Adipose tissue (tissue), 3 donors: Measurements from ENCODE around the gene STX8. TPM values are rescaled to one million over a fixed set of nuclear protein-coding genes. Genes with fewer than 3 reads are reported as not detected.
"Not testable (repeated sequence)": the region's sequence is repeated elsewhere in the genome, so short reads cannot be mapped to it uniquely, and the experiment has no call there.

Experiments
- H3K27ac ChIP-seq: one replicate; pipeline ENCODE4 v1.5.1; 2013; ENCODE audit warnings: low read depth, low read length
- WGBS, 3 donors: extraction: QIAGEN DNeasy Blood & Tissue Kit; methylation state at CpG; one replicate each; pipeline ENCODE4 v1.1.7; 2013; 5-methylcytosine and 5-hydroxymethylcytosine counted together
- polyA plus RNA-seq, 3 donors: library from polyadenylated mRNA; stranded (reverse); fragments of 200-250 nt; gene quantifications; one replicate each; pipeline ENCODE4 v1.2.3, GENCODE V29; 2013
- donor health status: healthy with polysubstance abuse.
- donor health status: Bipolar disorder and iron deficiency.
- donor health status: healthy.

STX8 gene
- polyA plus RNA-seq, 3 donors, result 36.7 to 78.7 (median 55.6) TPM

- WGBS, 3 donors, result 97 to 100% (median 100%) methylated on average over 4 of the region's 4 CpGs
- no peak overlapping the region for H3K27ac ChIP-seq
Measured at GRCh38 chr17:9380361-9380760, 195.3 kb downstream of the STX8 start.

GRCh38 chr17:9376177-9376576 is 199.4 kb downstream of the STX8 start:
- not testable (repeated sequence) for H3K27ac ChIP-seq
- 93 to 99% (median 98%) methylated on average over 9 of the region's 9 CpGs for WGBS, 3 donors

GRCh38 chr17:9371019-9371418 is 204.6 kb downstream of the STX8 start:
- no peak overlapping the region for H3K27ac ChIP-seq
- 65 to 85% (median 74%) methylated on average over 4 of the region's 4 CpGs for WGBS, 3 donors

- H3K27ac ChIP-seq, result no peak overlapping the region
- 63 to 82% (median 74%) methylated on average over 6 of the region's 6 CpGs for WGBS, 3 donors
Measured at GRCh38 chr17:9370467-9370866, 205.2 kb downstream of the STX8 start.

GRCh38 chr17:9368631-9369030 is 207.0 kb downstream of the STX8 start:
- H3K27ac ChIP-seq, result no peak overlapping the region
- WGBS, 3 donors, result 90 to 95% (median 91%) methylated on average over 4 of the region's 4 CpGs

GRCh38 chr17:9367156-9367555 is 208.5 kb downstream of the STX8 start:
- H3K27ac ChIP-seq, result no peak overlapping the region
- 55 to 64% (median 60%) methylated on average over 2 of the region's 2 CpGs for WGBS, 3 donors

GRCh38 chr17:9364837-9365430 is 210.7 kb downstream of the STX8 start:
- H3K27ac ChIP-seq, result no peak overlapping the region
- 63 to 75% (median 71%) methylated on average over 3 of the region's 3 CpGs for WGBS, 3 donors

- H3K27ac ChIP-seq, result no peak overlapping the region
- WGBS, 3 donors, result 76 to 86% (median 77%) methylated on average over 13 of the region's 13 CpGs
Measured at GRCh38 chr17:9363440-9364350, 211.9 kb downstream of the STX8 start.

GRCh38 chr17:9361188-9361955 is 214.2 kb downstream of the STX8 start:
- no peak overlapping the region for H3K27ac ChIP-seq
- WGBS, 3 donors, result 66 to 76% (median 74%) methylated on average over 7 of the region's 7 CpGs

GRCh38 chr17:9360677-9361081 is 214.9 kb downstream of the STX8 start:
- WGBS, 3 donors, result 25 to 73% (median 72%) methylated on average over 13 of the region's 13 CpGs

GRCh38 chr17:9356488-9356911 is 219.1 kb downstream of the STX8 start:
- H3K27ac ChIP-seq, result no peak overlapping the region
- WGBS, 3 donors, result 62 to 90% (median 76%) methylated on average over 3 of the region's 3 CpGs

More at GRCh38 chr17:9360677-9361081, 214.9 kb downstream of the STX8 start:
- H3K27ac ChIP-seq, result no peak overlapping the region

GRCh38 chr17:9355846-9356245 is 219.8 kb downstream of the STX8 start:
- no peak overlapping the region for H3K27ac ChIP-seq
- WGBS, 3 donors, result 82 to 92% (median 83%) methylated on average over 3 of the region's 3 CpGs

GRCh38 chr17:9355231-9355630 is 220.4 kb downstream of the STX8 start:
- 87 to 97% (median 97%) methylated on average over 6 to 10 of the region's 10 CpGs for WGBS, 3 donors
- H3K27ac ChIP-seq, result not testable (repeated sequence)

GRCh38 chr17:9350080-9350479 is 225.5 kb downstream of the STX8 start:
- 66 to 96% (median 74%) methylated on average over 6 of the region's 6 CpGs for WGBS, 3 donors
- no peak overlapping the region for H3K27ac ChIP-seq

GRCh38 chr17:9346296-9346926 is 229.2 kb downstream of the STX8 start:
- 76 to 90% (median 77%) methylated on average over 5 of the region's 5 CpGs for WGBS, 3 donors
- H3K27ac ChIP-seq, result no peak overlapping the region

GRCh38 chr17:9343516-9343915 is 232.1 kb downstream of the STX8 start:
- WGBS, 3 donors, result 61 to 65% (median 64%) methylated on average over 5 of the region's 5 CpGs
- H3K27ac ChIP-seq, result no peak overlapping the region

GRCh38 chr17:9342225-9342624 is 233.4 kb downstream of the STX8 start:
- 91 to 96% (median 95%) methylated on average over 8 of the region's 8 CpGs for WGBS, 3 donors
- no peak overlapping the region for H3K27ac ChIP-seq

GRCh38 chr17:9339958-9340357 is 235.7 kb downstream of the STX8 start:
- WGBS, 3 donors, result 27 to 83% (median 83%) methylated on average over 7 of the region's 7 CpGs
- H3K27ac ChIP-seq, result no peak overlapping the region
